ENCODE results near the gene TLE3. TPM values are rescaled to one million over a fixed set of nuclear protein-coding genes. Genes with fewer than 3 reads are reported as not detected.

TLE3 gene
- total RNA-seq, 1 experiment from 2014 or later = 98.2 TPM

- no peak overlapping the region for H2AK5ac ChIP-seq (ENCODE audit: insufficient read length, low read length)
- H3K23me2 ChIP-seq (ENCODE audit: insufficient read length, low read depth, low read length, poor library complexity, severe bottlenecking) = no peaks in the 10 kb centered on the region
- DNase-seq = no peak
- H4K91ac ChIP-seq (ENCODE audit: insufficient read length, low read depth, low read length) = no peak overlapping the region
- H3K14ac ChIP-seq (ENCODE audit: insufficient read depth, low read length) = no peak overlapping the region
- no peak overlapping the region for H2AFZ ChIP-seq (ENCODE audit: low read length)
- H3K79me2 ChIP-seq (ENCODE audit: insufficient read depth, low read length) = no peaks in the 10 kb centered on the region
- H3K79me1 ChIP-seq (ENCODE audit: insufficient read depth, low read depth, low read length, poor library complexity, severe bottlenecking) = no peaks in the 10 kb centered on the region
- no peak overlapping the region for H4K5ac ChIP-seq (ENCODE audit: insufficient read length, low read depth, low read length)
- Mint-ChIP-seq H3K4me3 (no peak overlapping the region), H3K4me1 (peaks cover 5 to 21% of the 10 kb centered on the region in 2 experiments), H3K36me3 (ENCODE audit: insufficient read depth in 1 of 3, low read depth in 3 of 3) (peaks cover 9 to 12% (median 11%) of the 10 kb centered on the region in 3 experiments), H3K9me3 (peaks cover 12 to 15% of the 10 kb centered on the region in 2 experiments), H3K27me3 (ENCODE audit: low read depth) (peaks cover 6% of the 10 kb centered on the region), H3K27ac (no peak overlapping the region)
- H4K20me1 ChIP-seq (ENCODE audit: control insufficient read depth, insufficient read depth, insufficient read length) = no peaks in the 10 kb centered on the region
- H3K23ac ChIP-seq (ENCODE audit: insufficient read length, low read depth, low read length) = no peak overlapping the region
- TF ChIP-seq CTCF (conservative IDR thresholded peaks at IDR 0.05) = no peak
- H4K8ac ChIP-seq (replicated peaks; ENCODE audit: insufficient read length, low read depth, low read length) = no peak overlapping the region
- H2BK120ac ChIP-seq (ENCODE audit: low read depth, low read length, poor library complexity, severe bottlenecking) = no peak overlapping the region
- no peak overlapping the region for H3K9ac ChIP-seq (ENCODE audit: extremely low read depth, insufficient read length, low read length)
- no peaks in the 10 kb centered on the region for H3K4me1 ChIP-seq (ENCODE audit: insufficient read depth, low read length)
- H3K4ac ChIP-seq (ENCODE audit: low read depth, low read length) = no peak overlapping the region
- H2BK20ac ChIP-seq (ENCODE audit: low read depth, low read length, poor library complexity, severe bottlenecking) = no peak overlapping the region
- no peak overlapping the region for H3K4me2 ChIP-seq (ENCODE audit: insufficient read depth, insufficient read length, low read length)
- no peak overlapping the region for H3T11ph ChIP-seq (ENCODE audit: low read length)
- H3K27ac ChIP-seq (ENCODE audit: insufficient read length, low read depth, low read length) = no peak overlapping the region
- no peak overlapping the region for H2BK5ac ChIP-seq (ENCODE audit: insufficient read length, low read length)
- no peak overlapping the region for H2BK12ac ChIP-seq (ENCODE audit: insufficient read length, low read depth, low read length)
- H3K9me3 ChIP-seq (ENCODE audit: control insufficient read depth, low read depth, low read length) = peaks cover 5% of the 10 kb centered on the region
- H2BK15ac ChIP-seq (ENCODE audit: low read depth, low read length) = no peak overlapping the region
- no peak overlapping the region for H3K18ac ChIP-seq (ENCODE audit: insufficient read length, low read depth, low read length)
- H3K27me3 ChIP-seq (ENCODE audit: insufficient read depth, low read length) = no peaks in the 10 kb centered on the region
- no CpG with 5 or more reads among the region's 3 CpGs for WGBS (ENCODE audit: extremely low coverage, insufficient read length, low lambda C conversion rate)
- no peak overlapping the region for H3K56ac ChIP-seq (ENCODE audit: insufficient read length, low read depth, low read length)
Observed at GRCh38 chr15:70004826-70005225, 92.9 kb downstream of the TLE3 start.

Measured in H9 (cell line).